Activated naive CD8-positive, alpha-beta T cell treated with anti-CD3 and anti-CD28 coated beads, Interleukin-2, amount 10 ng/mL, durations not matched to agents 7 days and 5 days (primary cell): Measurements from ENCODE around the gene CDKN2B-AS1. TPM values are rescaled to one million over a fixed set of nuclear protein-coding genes. Genes with fewer than 3 reads are reported as not detected.

Experiments
- ATAC-seq: fragments of 150-1000 bp; cut with Tn5 transposase; one replicate; pipeline ENCODE4 v1.10.0; 2021; ENCODE audit warnings: low read depth, moderate library complexity
- POLR2A ChIA-PET: fragments of 350-600 bp; sonication (Branson Sonifier 250); formaldehyde crosslinking; loops from one replicate; lab custom pipeline; 2021; ENCODE audit warnings: antibody characterized with exemption; lab: Charles Lee
- DNase-seq: peaks from one replicate; pipeline ENCODE4 v3.0.0; 2021
- H3K27ac Mint-ChIP-seq: one replicate; pipeline ENCODE4 v1.8.0; 2022; ENCODE audit warnings: mild to moderate bottlenecking, mixed read lengths
- H3K27me3 Mint-ChIP-seq: one replicate; pipeline ENCODE4 v1.8.0; 2022; ENCODE audit warnings: mild to moderate bottlenecking, moderate library complexity, mixed read lengths
- H3K36me3 Mint-ChIP-seq: one replicate; pipeline ENCODE4 v1.8.0; 2021; ENCODE audit warnings: mild to moderate bottlenecking, mixed read lengths
- H3K4me1 Mint-ChIP-seq: one replicate; pipeline ENCODE4 v1.8.0; 2021; ENCODE audit warnings: mixed read lengths
- H3K4me3 Mint-ChIP-seq: one replicate; pipeline ENCODE4 v1.8.0; 2022; ENCODE audit warnings: mild to moderate bottlenecking, moderate library complexity, mixed read lengths
- H3K9me3 Mint-ChIP-seq: one replicate; pipeline ENCODE4 v1.8.0; 2021; ENCODE audit warnings: mixed read lengths
- total RNA-seq, 2 experiments: library from RNA; stranded (reverse); gene quantifications; one replicate each; pipeline ENCODE4 v1.2.3, GENCODE V29; 2021

The CDKN2B-AS1 gene
- total RNA-seq, 2 experiments from 2014 or later: 3.7 to 5.1 TPM

DNA sequence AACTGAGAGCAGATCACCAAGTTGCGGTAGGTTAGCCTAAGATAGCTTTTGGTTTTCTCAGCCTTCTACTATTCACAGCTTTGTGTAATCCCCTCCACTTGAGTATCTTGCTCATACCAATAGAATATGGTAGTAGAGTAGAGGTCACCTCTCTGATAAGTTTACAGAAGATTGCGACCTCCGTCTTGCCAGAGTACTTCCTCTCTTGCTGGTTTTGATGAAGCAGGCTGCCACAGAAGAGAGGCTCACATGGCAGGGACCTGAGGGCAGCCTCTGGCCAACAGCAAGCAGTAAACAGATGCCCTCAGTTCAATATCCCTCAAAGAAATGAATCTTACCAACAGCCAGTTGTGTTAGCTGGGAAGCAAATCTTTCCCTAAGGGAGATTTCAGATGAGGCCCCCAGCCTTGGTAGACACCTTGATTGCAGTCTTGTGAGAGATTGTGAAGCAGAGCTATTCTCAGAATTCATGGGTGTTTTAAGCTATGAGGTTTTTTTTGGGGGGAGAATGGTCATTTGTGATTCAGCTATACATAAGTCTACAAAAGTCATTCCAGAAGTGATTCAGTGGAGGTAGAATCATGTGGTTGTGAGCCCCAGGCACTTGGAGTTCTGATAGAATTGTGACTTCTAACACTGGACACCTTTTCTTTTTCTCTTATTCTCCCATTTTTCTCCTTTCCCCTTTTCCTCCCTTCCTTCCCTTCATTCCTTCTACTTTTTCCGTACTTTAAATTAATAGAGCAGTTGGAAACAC is 37.2 kb downstream of the CDKN2B-AS1 start:
- no peak overlapping the region for H3K27ac Mint-ChIP-seq
- H3K9me3 Mint-ChIP-seq: no peaks in the 10 kb centered on the region
- H3K36me3 Mint-ChIP-seq: peaks cover 16% of the 10 kb centered on the region
- peaks cover 19% of the 10 kb centered on the region for H3K4me1 Mint-ChIP-seq
- H3K4me3 Mint-ChIP-seq: no peak overlapping the region
- ATAC-seq (no peak), DNase-seq (no peak)
- H3K27me3 Mint-ChIP-seq: peaks cover 9% of the 10 kb centered on the region
- POLR2A ChIA-PET: no interaction called here

DNA sequence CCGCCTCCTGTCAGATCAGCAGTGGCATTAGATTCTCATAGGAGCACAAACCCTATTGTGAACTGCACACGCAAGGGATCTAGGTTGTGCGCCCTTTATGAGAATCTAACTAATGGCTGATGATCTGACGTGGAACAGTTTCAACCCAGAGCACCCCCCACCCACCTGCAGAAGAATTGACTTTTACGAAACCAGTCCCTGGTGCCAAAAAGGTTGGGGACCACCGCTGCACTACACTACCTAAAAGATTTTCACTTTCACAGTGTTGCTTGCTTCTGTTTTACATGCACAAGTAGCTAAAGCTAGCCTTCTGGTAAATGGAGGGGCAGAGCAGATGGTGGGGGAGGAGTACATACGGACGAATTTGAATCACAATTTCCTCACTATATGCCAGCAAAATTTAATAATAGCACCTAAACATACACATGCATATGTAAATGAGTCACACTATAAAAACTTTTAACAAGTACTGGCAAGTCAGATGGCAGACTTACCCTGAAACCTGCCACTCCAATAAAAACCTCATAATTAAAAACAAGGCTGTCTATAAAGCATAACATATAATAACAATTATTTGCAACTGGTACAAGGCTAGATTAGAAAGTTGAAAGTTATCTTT is 38.5 kb downstream of the CDKN2B-AS1 start:
- ATAC-seq: no peak
- peaks cover 6% of the 10 kb centered on the region for H3K27me3 Mint-ChIP-seq

DNA sequence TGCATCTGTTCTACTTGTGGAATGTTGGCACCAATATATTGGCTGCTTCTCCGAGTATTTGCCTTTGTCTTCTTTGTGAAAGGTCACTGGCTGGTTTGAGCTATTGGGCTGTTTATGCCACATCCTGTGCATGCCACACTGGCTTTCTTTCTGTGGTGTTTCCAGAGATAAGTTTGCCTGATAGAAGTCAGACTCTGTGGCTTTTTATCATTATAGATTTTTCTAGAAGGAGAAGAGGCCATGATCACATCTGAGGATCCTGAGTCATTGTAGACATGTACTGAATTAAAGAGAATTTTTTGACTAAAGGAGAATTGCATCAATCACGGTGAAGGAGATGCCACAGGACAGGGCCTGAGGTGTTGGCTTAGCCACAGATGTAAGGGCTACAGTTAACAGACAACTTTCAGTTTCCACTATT is 41.0 kb downstream of the CDKN2B-AS1 start:
- peak; percentile 68 for ATAC-seq
- DNase-seq: no peak
- POLR2A ChIA-PET: no interaction called here
- peaks cover 14% of the 10 kb centered on the region for H3K36me3 Mint-ChIP-seq
- H3K4me1 Mint-ChIP-seq: peaks cover 29% of the 10 kb centered on the region
- H3K27ac Mint-ChIP-seq: no peak overlapping the region
- no peaks in the 10 kb centered on the region for H3K27me3 Mint-ChIP-seq
- peak overlapping the region; percentile 65 for H3K4me3 Mint-ChIP-seq
- H3K9me3 Mint-ChIP-seq: no peaks in the 10 kb centered on the region

More for the DNA sequence above, 38.5 kb downstream of the CDKN2B-AS1 start:
- no peak overlapping the region for H3K27ac Mint-ChIP-seq
- H3K36me3 Mint-ChIP-seq: peaks cover 17% of the 10 kb centered on the region
- POLR2A ChIA-PET: no interaction called here
- no peak overlapping the region for H3K4me3 Mint-ChIP-seq
- H3K4me1 Mint-ChIP-seq: peaks cover 26% of the 10 kb centered on the region
- no peak for DNase-seq
- no peaks in the 10 kb centered on the region for H3K9me3 Mint-ChIP-seq

DNA sequence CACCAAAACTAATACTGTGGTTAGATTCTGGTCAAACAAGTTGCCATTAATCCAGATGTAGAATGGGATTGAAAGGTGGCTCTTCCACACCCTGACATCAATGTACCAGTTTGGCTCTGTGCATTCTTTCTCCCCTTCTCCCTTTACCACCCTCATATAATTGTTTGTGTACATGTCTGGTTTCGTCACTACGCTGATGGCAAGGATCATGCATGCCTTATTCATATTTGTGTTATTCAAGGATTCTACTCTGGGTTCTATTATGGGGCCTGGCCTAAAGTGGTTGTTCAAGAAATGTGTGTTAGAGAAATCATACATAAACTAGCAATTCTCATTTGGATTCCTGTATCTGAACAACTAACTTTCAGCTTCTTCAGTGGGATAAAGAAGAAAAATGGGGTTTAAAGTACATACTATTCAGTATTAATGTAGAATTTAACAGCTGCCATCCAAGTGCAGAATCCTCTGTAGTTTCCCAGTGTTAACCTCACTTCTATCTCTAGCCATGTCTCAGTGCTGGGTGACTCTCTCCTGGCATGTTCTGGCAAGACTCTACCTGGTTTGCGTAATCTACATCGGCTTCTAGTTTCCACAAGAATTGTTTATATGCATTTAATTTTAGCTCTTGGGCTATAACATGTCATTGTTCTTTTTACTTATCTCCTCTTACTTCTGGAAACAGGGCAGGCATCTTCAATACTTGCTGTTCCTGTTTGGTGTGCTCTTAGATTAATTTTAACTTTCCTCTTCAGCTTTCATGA is 42.5 kb downstream of the CDKN2B-AS1 start:
- POLR2A ChIA-PET: interaction anchor here (0.6 kb wide), 1 partner anchor 43 kb away, joined by 3 read pairs; the partner anchor contains the start of genes CDKN2A and CDKN2B-AS1
- peaks cover 37% of the 10 kb centered on the region for H3K4me1 Mint-ChIP-seq
- no peak overlapping the region for H3K27ac Mint-ChIP-seq
- peaks cover 4% of the 10 kb centered on the region for H3K27me3 Mint-ChIP-seq
- no peaks in the 10 kb centered on the region for H3K9me3 Mint-ChIP-seq
- ATAC-seq: no peak
- no peak for DNase-seq
- peaks cover 12% of the 10 kb centered on the region for H3K36me3 Mint-ChIP-seq
- H3K4me3 Mint-ChIP-seq: no peak overlapping the region

DNA sequence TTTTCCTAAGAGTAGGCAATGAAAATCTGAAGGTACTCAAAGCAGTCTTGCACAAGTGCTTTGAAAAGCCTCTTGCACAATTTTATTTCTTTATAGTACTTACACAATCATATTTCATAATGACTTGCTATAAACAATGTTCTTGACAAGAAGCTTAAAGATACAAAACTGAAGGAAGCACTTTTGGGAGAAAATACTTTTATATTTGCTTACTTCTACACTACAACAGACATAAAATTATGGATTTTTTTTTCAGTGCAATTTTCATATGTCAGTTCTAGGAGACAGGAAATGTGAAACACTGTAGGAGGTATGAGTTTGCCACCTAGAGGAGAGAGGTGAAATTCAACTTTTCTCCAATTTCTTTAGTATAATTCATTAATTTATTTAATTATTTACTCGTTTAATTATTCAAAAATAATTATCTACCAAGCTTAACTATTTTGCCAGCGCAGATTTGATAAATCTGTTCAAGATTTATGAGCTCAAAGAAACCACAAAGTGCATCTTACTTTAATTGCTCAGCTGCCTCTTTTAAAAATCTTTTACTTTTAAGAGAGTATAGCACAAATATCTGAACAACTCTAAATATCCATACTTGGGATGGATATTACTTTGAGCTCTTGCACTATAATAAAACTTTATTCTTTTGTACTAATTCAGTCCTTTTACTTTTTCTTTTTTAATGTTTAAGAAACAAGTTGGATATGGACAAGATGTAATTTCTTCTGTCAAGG is 43.5 kb downstream of the CDKN2B-AS1 start:
- Mint-ChIP-seq H3K36me3 (peaks cover 14% of the 10 kb centered on the region), H3K4me1 (peaks cover 37% of the 10 kb centered on the region), H3K9me3 (no peaks in the 10 kb centered on the region), H3K27ac (no peak overlapping the region), H3K27me3 (peaks cover 12% of the 10 kb centered on the region), H3K4me3 (no peak overlapping the region)
- no peak for ATAC-seq
- no peak for DNase-seq
- POLR2A ChIA-PET: interaction anchor here (1.0 kb wide), 1 partner anchor 12 kb away, joined by 4 read pairs; no protein-coding TSS in a partner anchor

DNA sequence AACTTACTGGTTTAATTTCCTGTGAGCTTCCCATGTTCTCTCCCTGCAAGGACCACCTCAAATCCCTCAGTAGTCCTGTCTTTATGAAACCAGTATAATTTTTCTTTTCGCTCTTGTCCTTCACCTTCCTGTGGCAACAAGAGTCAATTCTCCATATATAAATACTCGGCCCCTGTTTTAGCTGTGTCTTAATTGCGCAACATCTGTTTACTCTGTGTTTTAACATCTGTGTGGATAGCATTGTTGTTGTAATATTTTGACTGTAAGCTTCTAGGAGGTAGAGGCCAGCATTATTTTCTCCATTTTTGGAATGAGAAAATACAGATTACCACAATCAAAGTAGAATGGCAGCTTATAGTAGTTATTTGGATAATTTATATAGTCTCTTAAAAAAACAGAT is 44.7 kb downstream of the CDKN2B-AS1 start:
- Mint-ChIP-seq H3K9me3 (no peaks in the 10 kb centered on the region), H3K27ac (no peak overlapping the region), H3K4me3 (no peak overlapping the region), H3K4me1 (peaks cover 40% of the 10 kb centered on the region), H3K36me3 (peaks cover 10% of the 10 kb centered on the region), H3K27me3 (peaks cover 12% of the 10 kb centered on the region)
- DNase-seq: no peak
- POLR2A ChIA-PET: no interaction called here
- ATAC-seq: no peak

DNA sequence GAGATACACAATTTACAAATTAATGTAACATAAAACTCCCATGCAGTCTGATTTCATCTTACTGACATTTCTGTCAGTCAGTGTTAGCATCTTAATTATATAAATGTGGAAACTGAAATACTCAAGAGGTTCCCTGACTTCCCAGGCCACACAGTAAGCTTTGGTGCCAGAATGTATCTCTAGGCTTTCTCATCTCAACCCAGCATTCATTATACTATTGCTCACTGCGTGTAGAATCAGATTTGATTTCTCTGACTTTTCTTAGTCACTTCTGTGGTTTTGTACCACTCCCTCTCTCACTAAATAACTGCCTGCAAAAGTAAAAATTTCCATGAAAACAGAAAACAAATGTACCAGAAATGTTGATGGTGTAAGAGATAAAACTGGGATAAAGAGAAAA is 46.2 kb downstream of the CDKN2B-AS1 start:
- Mint-ChIP-seq H3K4me3 (no peak overlapping the region), H3K36me3 (peaks cover 7% of the 10 kb centered on the region), H3K27ac (no peak overlapping the region), H3K9me3 (no peaks in the 10 kb centered on the region), H3K4me1 (peaks cover 47% of the 10 kb centered on the region), H3K27me3 (peaks cover 12% of the 10 kb centered on the region)
- ATAC-seq (no peak), DNase-seq (no peak)
- POLR2A ChIA-PET: no interaction called here

DNA sequence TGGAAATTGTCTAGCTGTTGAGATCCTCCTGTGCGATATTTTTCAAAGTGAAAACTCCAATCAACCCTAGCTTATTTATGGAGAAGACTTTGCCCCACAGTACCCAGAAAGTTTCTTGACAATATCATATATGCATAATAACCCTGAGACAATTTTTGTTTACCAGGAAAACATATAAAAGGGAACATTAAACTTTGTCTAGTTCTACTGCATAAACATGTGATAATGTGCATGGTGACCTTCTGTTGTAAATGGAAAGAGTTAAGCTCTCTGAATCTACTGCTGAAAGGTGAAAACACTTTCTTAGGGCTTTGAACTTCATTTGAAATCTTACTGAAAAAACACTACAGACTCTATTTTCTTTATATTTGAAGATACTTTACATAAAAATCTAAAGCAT is 46.8 kb downstream of the CDKN2B-AS1 start:
- H3K4me1 Mint-ChIP-seq: peaks cover 48% of the 10 kb centered on the region
- ATAC-seq (no peak), DNase-seq (no peak)
- H3K27ac Mint-ChIP-seq: no peak overlapping the region
- peaks cover 4% of the 10 kb centered on the region for H3K36me3 Mint-ChIP-seq
- H3K27me3 Mint-ChIP-seq: peaks cover 12% of the 10 kb centered on the region
- H3K9me3 Mint-ChIP-seq: no peaks in the 10 kb centered on the region
- POLR2A ChIA-PET: no interaction called here
- H3K4me3 Mint-ChIP-seq: no peak overlapping the region

DNA sequence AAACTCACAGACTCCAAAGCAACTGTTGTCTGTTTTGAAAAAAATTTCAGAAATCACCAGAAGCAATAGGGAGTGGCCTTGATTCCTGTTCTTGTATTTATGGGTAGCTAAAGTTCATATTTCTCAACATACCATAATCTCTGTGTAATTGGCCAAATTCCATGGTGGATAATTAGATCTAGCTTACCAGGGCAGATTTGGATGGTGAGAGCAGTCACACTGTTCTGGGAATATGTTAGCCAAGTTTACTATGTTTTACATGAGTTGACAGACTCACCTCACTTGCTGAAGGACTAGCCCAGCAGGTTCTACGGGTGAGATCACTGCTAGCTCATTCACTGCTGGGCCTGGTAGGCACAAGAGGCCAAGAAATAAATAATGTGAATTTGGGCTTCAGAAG is 47.2 kb downstream of the CDKN2B-AS1 start:
- DNase-seq (no peak), ATAC-seq (no peak)
- no peak overlapping the region for H3K4me3 Mint-ChIP-seq
- H3K9me3 Mint-ChIP-seq: no peaks in the 10 kb centered on the region
- H3K27me3 Mint-ChIP-seq: peaks cover 12% of the 10 kb centered on the region
- POLR2A ChIA-PET: no interaction called here
- peaks cover 52% of the 10 kb centered on the region for H3K4me1 Mint-ChIP-seq
- peaks cover 4% of the 10 kb centered on the region for H3K36me3 Mint-ChIP-seq
- H3K27ac Mint-ChIP-seq: no peak overlapping the region

DNA sequence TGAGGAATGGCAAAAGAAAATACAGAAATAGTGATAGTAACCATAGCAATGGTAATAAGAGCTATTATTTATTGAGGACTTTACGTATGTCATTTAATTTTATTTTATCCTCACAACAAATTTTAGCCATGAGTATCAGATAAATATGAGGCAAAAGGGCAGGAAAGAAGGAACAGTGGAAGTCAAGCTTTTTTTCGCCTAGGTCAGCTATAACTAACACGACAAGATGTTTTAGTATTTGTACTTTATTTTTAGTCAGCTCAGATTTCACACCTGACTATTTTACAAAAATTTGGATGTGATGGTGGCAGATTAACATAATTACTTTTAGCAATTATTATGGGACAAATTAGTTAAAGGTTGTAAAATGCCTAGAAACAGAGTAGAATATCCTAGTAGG is 49.3 kb downstream of the CDKN2B-AS1 start:
- Mint-ChIP-seq H3K4me3 (no peak overlapping the region), H3K4me1 (peaks cover 61% of the 10 kb centered on the region), H3K27me3 (peaks cover 12% of the 10 kb centered on the region), H3K9me3 (no peaks in the 10 kb centered on the region), H3K27ac (no peak overlapping the region), H3K36me3 (peaks cover 9% of the 10 kb centered on the region)
- POLR2A ChIA-PET: no interaction called here
- no peak for DNase-seq
- no peak for ATAC-seq

DNA sequence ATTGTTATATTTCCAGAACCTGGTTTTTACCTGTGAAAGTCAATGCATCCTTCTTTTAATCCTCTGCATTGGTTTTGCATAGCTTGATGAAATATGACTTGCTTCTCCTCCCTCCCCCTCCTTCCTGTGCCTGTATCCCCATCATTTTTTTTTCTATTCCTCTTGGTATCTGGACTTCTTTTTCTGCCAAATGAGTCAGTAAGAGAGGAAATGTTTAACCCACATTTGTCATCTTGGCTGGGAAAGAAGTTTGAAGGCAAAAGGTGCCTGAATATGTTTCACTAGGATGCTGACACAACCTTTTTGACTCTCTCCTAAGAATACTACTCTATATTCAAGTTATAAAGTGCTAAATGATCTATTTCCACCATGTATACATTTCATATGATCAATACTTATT is 50.0 kb downstream of the CDKN2B-AS1 start:
- ATAC-seq (no peak), DNase-seq (no peak)
- H3K9me3 Mint-ChIP-seq: no peaks in the 10 kb centered on the region
- peaks cover 61% of the 10 kb centered on the region for H3K4me1 Mint-ChIP-seq
- no peak overlapping the region for H3K27ac Mint-ChIP-seq
- H3K4me3 Mint-ChIP-seq: no peak overlapping the region
- H3K36me3 Mint-ChIP-seq: peaks cover 12% of the 10 kb centered on the region
- POLR2A ChIA-PET: no interaction called here
- H3K27me3 Mint-ChIP-seq: peaks cover 12% of the 10 kb centered on the region

DNA sequence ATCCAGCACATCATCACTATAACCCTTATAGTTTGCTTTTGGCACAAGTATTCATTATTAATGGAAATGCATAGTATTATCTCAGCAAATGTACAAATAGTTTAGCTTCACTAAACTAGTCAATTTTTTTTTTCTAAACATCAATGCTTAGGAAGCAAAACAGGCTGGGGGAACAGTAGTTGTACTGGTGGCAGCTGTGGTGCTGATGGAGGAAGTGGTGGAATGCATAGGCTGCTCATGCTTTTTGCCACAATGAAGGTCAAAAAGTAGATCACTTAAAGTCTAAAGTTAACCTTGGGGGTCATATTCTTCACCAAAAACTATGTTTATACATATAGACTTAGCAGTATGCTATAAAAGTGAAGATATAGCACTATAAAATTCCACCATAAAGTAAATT is 50.8 kb downstream of the CDKN2B-AS1 start:
- peak; percentile 61 for ATAC-seq
- Mint-ChIP-seq H3K4me1 (peaks cover 63% of the 10 kb centered on the region), H3K36me3 (peaks cover 13% of the 10 kb centered on the region), H3K27me3 (peaks cover 12% of the 10 kb centered on the region), H3K9me3 (no peaks in the 10 kb centered on the region), H3K4me3 (no peak overlapping the region), H3K27ac (no peak overlapping the region)
- POLR2A ChIA-PET: interaction anchor here (1.0 to 1.9 kb wide), 2 partner anchors 29 to 74 kb away, joined by 3 to 4 read pairs; no protein-coding TSS in a partner anchor
- DNase-seq: no peak
